HG03097 (cell line): ENCODE results near the gene COBL.
"Not testable (repeated sequence)": the region's sequence is repeated elsewhere in the genome, so short reads cannot be mapped to it uniquely, and the experiment has no call there.

ENCODE experiments used
- ATAC-seq: cut with Tn5 transposase; IDR thresholded peaks from one replicate; pipeline ENCODE4 v1.9.1; 2021; ENCODE audit not compliant: unreplicated experiment, low FRiP score

COBL gene

GRCh38 chr7:51015581-51015980, 301.0 kb downstream of the COBL start:
- ATAC-seq: no peak

DNA sequence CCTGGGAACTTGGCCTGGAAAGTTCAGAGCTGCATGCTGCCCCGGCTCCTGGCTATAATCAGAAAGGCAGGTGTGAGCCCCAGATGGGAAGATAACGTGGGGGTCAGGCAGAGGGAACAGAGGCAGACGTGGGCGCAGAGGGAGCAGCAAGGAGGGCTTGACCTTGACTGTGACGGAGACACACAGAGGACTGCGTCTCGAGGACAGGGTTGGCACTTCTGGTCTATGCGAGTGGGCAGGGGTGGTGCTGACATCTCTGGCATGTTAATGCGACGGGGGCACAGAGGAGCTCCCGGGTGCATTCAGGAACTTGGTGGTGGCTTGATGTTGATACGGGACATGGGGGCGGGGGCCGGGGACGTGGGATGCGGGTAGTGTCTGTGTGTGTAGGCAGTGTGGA, 301.8 kb downstream of the COBL start:
- ATAC-seq: no peak

GRCh38 chr7:51013861-51014511, 302.6 kb downstream of the COBL start:
- ATAC-seq: no peak

GRCh38 chr7:51013218-51013786, 303.3 kb downstream of the COBL start:
- ATAC-seq: no peak

GRCh38 chr7:51012569-51013217, 303.9 kb downstream of the COBL start:
- no peak for ATAC-seq

DNA sequence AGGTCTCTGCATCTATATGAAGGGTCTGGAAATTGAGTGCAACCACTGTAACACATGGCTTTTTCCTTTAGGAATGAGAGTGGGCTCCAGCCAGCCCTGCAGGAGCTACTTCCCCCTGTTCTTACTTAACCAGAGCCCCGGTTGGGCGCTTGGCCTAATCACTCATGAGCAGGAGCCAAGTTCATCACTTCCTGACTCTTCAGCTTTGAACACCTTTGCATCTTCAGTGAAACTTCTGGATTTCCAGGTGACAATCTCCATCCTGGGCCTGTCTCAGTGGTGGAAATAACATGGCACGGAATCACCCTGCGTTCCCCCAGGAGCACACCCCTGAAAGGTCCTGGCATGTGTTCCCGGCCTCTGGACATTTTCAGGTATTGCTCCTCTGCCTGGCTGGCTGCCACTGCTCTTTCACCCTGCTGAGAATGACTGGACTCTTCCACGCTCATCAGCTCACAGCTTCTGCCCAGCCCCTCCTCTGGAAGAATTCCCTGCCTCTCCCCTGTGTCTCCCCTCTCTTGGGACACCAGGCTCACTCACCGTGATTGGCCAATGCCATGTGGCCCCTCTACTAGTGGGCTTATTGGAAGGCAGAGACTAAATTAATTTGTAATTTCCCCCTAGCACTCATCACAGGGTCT, 304.8 kb downstream of the COBL start:
- ATAC-seq: no peak

GRCh38 chr7:51010534-51010933, 306.1 kb downstream of the COBL start:
- ATAC-seq: no peak

DNA sequence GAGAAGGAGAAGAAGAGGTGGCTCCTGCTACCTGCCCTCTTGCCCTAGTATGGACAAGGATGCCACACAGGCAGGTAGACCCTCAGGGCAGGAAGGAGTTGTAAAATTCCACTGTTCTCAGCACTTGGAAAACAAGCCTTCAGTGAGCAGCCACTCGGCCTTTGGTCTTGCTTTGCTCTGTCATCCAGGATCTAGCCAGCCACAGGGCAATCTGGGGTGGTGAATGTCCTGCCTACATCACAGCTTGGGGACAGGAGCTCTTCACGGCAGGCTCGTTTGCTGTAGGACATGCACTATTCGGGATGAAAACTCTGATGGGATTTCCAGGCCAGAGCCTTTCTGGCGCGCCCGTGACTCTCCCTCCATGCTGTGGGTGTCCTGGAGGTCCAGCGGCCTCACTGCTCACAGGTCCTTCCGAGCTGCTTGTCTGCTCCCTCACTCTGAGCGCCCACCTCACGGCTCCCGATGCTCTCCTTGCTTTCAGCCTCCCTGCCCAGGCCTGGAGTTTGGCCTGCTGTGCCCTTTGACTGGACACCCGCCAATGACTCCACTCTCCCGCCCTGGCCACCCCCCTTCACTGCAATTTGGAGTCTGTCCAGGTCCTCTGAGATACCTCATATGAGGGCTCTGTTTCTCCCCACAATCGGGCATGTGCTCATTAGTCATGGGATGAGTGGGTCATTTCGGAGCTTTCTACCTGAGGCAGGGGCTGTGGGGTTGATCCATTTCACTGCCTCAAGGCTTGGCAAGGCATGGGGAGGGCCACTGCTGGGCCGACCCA, 306.7 kb downstream of the COBL start:
- ATAC-seq: no peak

- no peak for ATAC-seq
These were observed 308.8 kb downstream of the COBL start for GRCh38 chr7:51007551-51008505.

DNA sequence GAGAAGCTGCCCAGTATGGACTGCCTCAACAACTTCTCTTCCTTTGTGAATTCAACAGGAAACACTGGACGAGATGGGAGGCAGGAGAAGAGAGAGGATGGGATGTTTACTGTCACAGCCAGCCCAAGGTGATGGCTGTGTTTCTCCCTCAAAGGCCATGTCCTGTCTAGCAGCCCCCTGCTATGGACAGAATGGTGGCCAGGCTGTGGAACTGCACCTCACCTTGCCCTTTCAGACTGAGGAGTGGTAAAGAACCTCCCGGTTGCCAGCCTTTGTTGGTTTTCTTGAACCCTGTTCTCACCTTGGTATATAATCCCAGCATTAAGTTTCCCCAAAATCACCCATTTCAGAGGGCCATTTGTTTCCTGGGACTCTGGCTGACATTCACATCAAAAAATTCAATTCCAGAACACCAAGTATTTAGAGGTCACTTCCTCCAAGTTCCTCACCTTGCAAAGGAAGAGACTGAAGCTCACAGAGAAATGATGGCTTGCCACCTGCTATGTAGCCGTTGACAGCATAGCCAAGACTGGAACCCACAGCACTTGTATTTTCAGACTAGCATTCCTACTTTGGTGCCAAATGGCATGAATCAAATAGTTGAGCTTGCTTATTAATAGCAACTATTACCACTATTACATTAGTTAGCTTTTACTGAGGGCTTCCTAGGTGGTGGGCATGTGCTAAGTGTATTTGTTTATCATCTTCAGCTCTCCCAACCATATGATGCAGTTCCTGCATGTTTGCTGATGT, 309.9 kb downstream of the COBL start:
- no peak for ATAC-seq

DNA sequence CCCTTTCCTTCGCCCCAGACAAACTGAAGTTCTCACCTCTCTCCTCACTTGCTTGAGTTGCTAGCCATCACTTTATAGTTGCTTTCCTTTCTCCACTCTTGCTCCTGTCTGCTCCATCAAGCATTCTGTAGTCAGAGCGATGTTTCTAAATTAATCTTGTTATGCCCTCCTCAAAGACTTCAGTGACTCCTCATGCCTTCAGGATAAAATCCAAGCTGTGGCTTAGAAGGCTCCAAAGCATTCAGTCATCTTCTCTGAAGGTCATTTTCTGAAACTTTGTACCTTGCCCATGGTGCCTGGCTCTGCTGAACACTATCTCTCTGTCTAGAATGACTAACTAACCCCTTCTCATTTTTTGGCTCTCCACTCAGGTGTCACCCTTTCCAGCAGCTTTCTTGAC, 311.5 kb downstream of the COBL start:
- ATAC-seq: no peak

DNA sequence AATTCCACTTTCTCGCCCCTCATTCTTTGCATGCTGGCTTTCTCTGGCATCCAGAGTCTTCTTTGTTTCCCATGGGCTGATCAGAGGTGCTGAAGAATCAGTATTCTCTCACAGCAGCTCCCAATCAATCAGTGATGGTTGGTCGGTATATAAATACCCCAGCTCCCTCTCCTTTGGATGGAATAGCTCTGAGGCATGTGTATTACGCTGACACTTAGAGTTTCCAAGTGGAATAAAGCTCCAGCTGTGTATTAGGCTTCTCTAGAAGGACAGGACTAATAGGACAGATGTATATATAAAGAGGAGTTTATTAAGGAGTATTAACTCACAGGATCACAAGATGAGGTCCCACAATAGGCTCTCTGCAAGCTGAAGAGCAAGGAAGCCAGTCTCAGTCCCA, 315.7 kb downstream of the COBL start:
- ATAC-seq: no peak

GRCh38 chr7:50994753-50995319, 321.8 kb downstream of the COBL start:
- ATAC-seq: no peak

DNA sequence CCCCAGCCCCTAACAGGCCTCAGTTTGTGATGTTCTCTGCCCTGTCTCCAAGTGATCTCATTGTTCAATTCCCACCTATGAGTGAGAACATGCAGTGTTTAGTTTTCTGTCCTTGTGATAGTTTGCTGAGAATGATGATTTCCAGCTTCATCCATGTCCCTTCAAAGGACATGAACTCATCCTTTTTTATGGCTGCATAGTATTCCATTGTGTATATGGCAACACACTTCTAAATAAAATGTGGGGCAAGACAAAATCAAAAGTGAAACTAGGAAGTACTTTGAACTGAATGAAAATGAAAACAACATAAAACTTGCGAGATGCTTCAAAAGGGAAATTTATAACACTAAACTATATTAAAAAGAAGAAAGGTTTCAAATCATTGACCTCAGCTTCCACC, 326.4 kb downstream of the COBL start:
- ATAC-seq: not testable (repeated sequence)

GRCh38 chr7:50988988-50989387, 327.6 kb downstream of the COBL start:
- ATAC-seq: no peak

- ATAC-seq: no peak
These were observed 328.1 kb downstream of the COBL start for GRCh38 chr7:50988465-50988864.

GRCh38 chr7:50985096-50985495, 331.5 kb downstream of the COBL start:
- ATAC-seq: no peak

DNA sequence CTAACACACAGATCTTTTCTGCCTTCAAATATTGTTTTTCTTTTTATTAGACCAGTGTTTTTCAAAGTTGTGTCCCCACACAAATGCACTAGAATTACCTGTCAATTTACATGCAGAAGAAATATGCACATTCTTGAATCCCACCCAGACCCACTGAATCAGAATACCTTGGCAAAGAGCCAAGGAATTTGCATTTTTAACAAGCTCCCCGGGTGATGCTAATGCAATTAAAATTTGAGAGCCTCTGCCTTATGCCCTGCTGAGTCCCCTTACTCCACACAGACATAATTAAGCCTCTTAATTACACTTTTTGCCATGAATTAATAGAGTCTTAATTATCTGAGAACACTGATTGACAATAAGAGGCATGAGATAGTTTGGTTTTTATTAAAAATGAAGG, 332.8 kb downstream of the COBL start:
- no peak for ATAC-seq

DNA sequence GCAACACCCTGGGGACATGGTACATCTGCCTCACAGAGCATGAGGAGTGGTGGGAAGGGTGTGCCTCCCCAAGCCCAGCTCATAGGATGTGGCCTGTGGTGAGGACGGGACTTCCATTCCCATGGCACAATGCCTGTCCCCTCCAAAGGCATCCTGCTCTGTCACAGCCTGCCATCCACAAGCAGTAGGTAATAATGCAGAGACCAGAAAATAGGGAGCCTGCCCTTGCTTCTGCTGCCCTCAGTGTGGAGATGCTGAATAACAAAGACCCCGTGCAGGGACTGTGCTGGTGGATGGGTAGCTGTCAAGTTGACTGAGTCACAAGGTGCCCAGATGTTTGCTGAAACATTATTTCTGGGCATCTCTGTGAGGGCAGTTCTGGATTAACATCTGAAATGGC, 334.0 kb downstream of the COBL start:
- ATAC-seq: no peak
